OCI-LY3 (cell line): ENCODE data around the gene TRNT1.
A peak's percentile ranks its signal among the peaks of the same experiment; 100 is the strongest.

ENCODE experiments used
- H2AFZ ChIP-seq: fragments of 200-600, 300-600 bp; shearing (Covaris generic); 2 replicates; pipeline ENCODE4 v1.6.0; 2014; ENCODE audit warnings: antibody characterized with exemption, low read depth, low read length
- H3K27ac ChIP-seq: fragments of 200-600, 300-600 bp; sonication (generic); 2 replicates; pipeline ENCODE4 v1.5.1; 2014; ENCODE audit warnings: mild to moderate bottlenecking, low read length, moderate library complexity, mixed read lengths
- H3K27me3 ChIP-seq: fragments of 200-600, 300-600 bp; sonication (generic); 2 replicates; pipeline ENCODE4 v1.6.1; 2014; ENCODE audit warnings: low read depth, low read length, mixed read lengths
- H3K36me3 ChIP-seq: fragments of 200-600, 300-600 bp; sonication (generic); replicated peaks from 2 replicates; pipeline ENCODE3; 2014; ENCODE audit warnings: low read depth, low read length, mixed read lengths
- H3K4me1 ChIP-seq: fragments of 300-600, 200-600 bp; sonication (generic); 2 replicates; pipeline ENCODE4 v1.6.1; 2014; ENCODE audit warnings: low read length, mixed read lengths
- H3K4me2 ChIP-seq: fragments of 200-600, 300-600 bp; sonication (generic); 2 replicates; pipeline ENCODE4 v1.6.1; 2014; ENCODE audit warnings: low read length, mixed read lengths
- H3K4me3 ChIP-seq: fragments of 300-600, 200-600 bp; sonication (generic); 2 replicates; pipeline ENCODE4 v1.5.1; 2014; ENCODE audit warnings: antibody characterized with exemption, mild to moderate bottlenecking, low read length, moderate library complexity
- H3K79me2 ChIP-seq: fragments of 300-600, 200-600 bp; shearing (Covaris generic); 2 replicates; pipeline ENCODE4 v1.6.1; 2014; ENCODE audit warnings: mild to moderate bottlenecking, low read length, mixed read lengths
- H3K9ac ChIP-seq: fragments of 300-600, 200-600 bp; shearing (Covaris generic); 2 replicates; pipeline ENCODE4 v1.6.0; 2014; ENCODE audit warnings: mild to moderate bottlenecking, low read length, moderate library complexity
- H3K9me3 ChIP-seq: fragments of 200-600, 300-600 bp; shearing (Covaris generic); 2 replicates; pipeline ENCODE4 v1.6.1; 2014; ENCODE audit warnings: low read length, mixed read lengths; ENCODE audit not compliant: insufficient read depth
- H4K20me1 ChIP-seq: fragments of 200-600, 300-600 bp; sonication (generic); 2 replicates; pipeline ENCODE4 v1.6.1; 2016; ENCODE audit warnings: low read length, mixed read lengths; ENCODE audit not compliant: insufficient read depth
- CTCF ChIP-seq: fragments of 200-600, 300-600 bp; sonication (generic); IDR thresholded peaks from 2 replicates; pipeline ENCODE4 v1.5.1; 2014; ENCODE audit warnings: antibody characterized with exemption, low read length, low read depth
- EZH2phosphoT487 ChIP-seq: fragments of 200-600 bp; shearing (Covaris generic); IDR thresholded peaks from 2 replicates; pipeline ENCODE4 v1.6.1; 2018; ENCODE audit warnings: antibody characterized with exemption, mixed run types, low read depth

The TRNT1 gene

GRCh38 chr3:3082234-3082924 lies 44.4 kb upstream of the TRNT1 start:
- Histone ChIP-seq H3K4me3 (peak overlapping the region; percentile 58), H3K27me3 (no peaks in the 10 kb centered on the region; the same call in 1 of the 2 replicates), H3K79me2 (no peaks in the 10 kb centered on the region), H4K20me1 (no peaks in the 10 kb centered on the region), H3K9me3 (no peaks in the 10 kb centered on the region), H3K4me2 (peak overlapping the region; percentile 74), H3K27ac (peak overlapping the region; percentile 88), H3K4me1 (peaks cover 72% of the 10 kb centered on the region), H3K9ac (peak overlapping the region; percentile 56), H3K36me3 (no peaks in the 10 kb centered on the region), H2AFZ (no peak overlapping the region)
- TF ChIP-seq CTCF (no peak), EZH2phosphoT487 (no peak)

- Histone ChIP-seq H3K9me3 (peaks cover 1% of the 10 kb centered on the region; the same call in 1 of the 2 replicates), H4K20me1 (no peaks in the 10 kb centered on the region), H3K27ac (no peak overlapping the region), H3K4me2 (no peak overlapping the region), H3K4me1 (peaks cover 96% of the 10 kb centered on the region), H3K27me3 (no peaks in the 10 kb centered on the region), H3K4me3 (no peak overlapping the region), H3K79me2 (no peaks in the 10 kb centered on the region), H3K36me3 (no peaks in the 10 kb centered on the region), H3K9ac (no peak overlapping the region), H2AFZ (no peak overlapping the region)
- TF ChIP-seq CTCF (no peak), EZH2phosphoT487 (no peak)
These were observed 41.9 kb upstream of the TRNT1 start for GRCh38 chr3:3084890-3085289.

GRCh38 chr3:3085782-3086181 lies 41.0 kb upstream of the TRNT1 start:
- peak overlapping the region; percentile 15; the same call in 1 of the 2 replicates for H3K9ac ChIP-seq
- H4K20me1 ChIP-seq: no peaks in the 10 kb centered on the region
- H3K4me2 ChIP-seq: peak overlapping the region; percentile 61
- H3K9me3 ChIP-seq: peaks cover 4% of the 10 kb centered on the region; the same call in 1 of the 2 replicates
- TF ChIP-seq CTCF: no peak
- no peak for TF ChIP-seq EZH2phosphoT487
- H3K4me1 ChIP-seq: peaks cover 90% of the 10 kb centered on the region
- no peak overlapping the region for H3K4me3 ChIP-seq
- peak overlapping the region; percentile 68 for H3K27ac ChIP-seq
- H3K79me2 ChIP-seq: no peaks in the 10 kb centered on the region
- no peaks in the 10 kb centered on the region for H3K36me3 ChIP-seq
- no peaks in the 10 kb centered on the region for H3K27me3 ChIP-seq
- no peak overlapping the region for H2AFZ ChIP-seq

- Histone ChIP-seq H3K9ac (peak overlapping the region; percentile 15; the same call in 1 of the 2 replicates), H3K4me1 (peaks cover 86% of the 10 kb centered on the region), H3K4me2 (peak overlapping the region; percentile 61), H3K79me2 (no peaks in the 10 kb centered on the region), H3K36me3 (no peaks in the 10 kb centered on the region), H3K4me3 (no peak overlapping the region), H4K20me1 (no peaks in the 10 kb centered on the region), H2AFZ (no peak overlapping the region), H3K9me3 (peaks cover 4% of the 10 kb centered on the region; the same call in 1 of the 2 replicates), H3K27me3 (no peaks in the 10 kb centered on the region), H3K27ac (peak overlapping the region; percentile 68)
- TF ChIP-seq CTCF (no peak), EZH2phosphoT487 (no peak)
These were observed 40.5 kb upstream of the TRNT1 start for GRCh38 chr3:3086239-3086638.
